Glutamatergic neuron (in vitro differentiated cells): ENCODE data around the gene TBC1D22A. TPM values are rescaled to one million over a fixed set of nuclear protein-coding genes. Genes with fewer than 3 reads are reported as not detected.
A peak's percentile ranks its signal among the peaks of the same experiment; 100 is the strongest.

Experiments used
- DNase-seq: peaks from one replicate; pipeline ENCODE4 v3.0.0; 2022
- H3K27ac Mint-ChIP-seq: one replicate; pipeline ENCODE4 v1.8.0; 2020; ENCODE audit warnings: mild to moderate bottlenecking, mixed read lengths, inconsistent platforms; ENCODE audit not compliant: unreplicated experiment
- H3K27me3 Mint-ChIP-seq: one replicate; pipeline ENCODE4 v1.8.0; 2020; ENCODE audit warnings: mild to moderate bottlenecking, moderate library complexity, mixed read lengths, inconsistent platforms; ENCODE audit not compliant: unreplicated experiment
- H3K36me3 Mint-ChIP-seq: one replicate; pipeline ENCODE4 v1.8.0; 2020; ENCODE audit warnings: mild to moderate bottlenecking, mixed read lengths, inconsistent platforms; ENCODE audit not compliant: unreplicated experiment
- H3K4me1 Mint-ChIP-seq: one replicate; pipeline ENCODE4 v1.8.0; 2020; ENCODE audit warnings: mild to moderate bottlenecking, low read depth, mixed read lengths, inconsistent platforms; ENCODE audit not compliant: unreplicated experiment
- H3K4me3 Mint-ChIP-seq: one replicate; pipeline ENCODE4 v1.8.0; 2020; ENCODE audit warnings: mild to moderate bottlenecking, mixed read lengths, inconsistent platforms; ENCODE audit not compliant: unreplicated experiment
- H3K9me3 Mint-ChIP-seq: one replicate; pipeline ENCODE4 v1.8.0; 2020; ENCODE audit warnings: mild to moderate bottlenecking, moderate library complexity, mixed read lengths, inconsistent platforms; ENCODE audit not compliant: unreplicated experiment
- CTCF ChIP-seq: fragments of 200-600 bp; sonication (generic); IDR thresholded peaks from one replicate; pipeline ENCODE4 v1.5.0; 2021; ENCODE audit not compliant: partially characterized antibody, unreplicated experiment
- total RNA-seq: library from RNA; stranded (reverse); fragmentation: NEBNext Ultra II Directional; extraction: Animal tissue kit (Norgen Biotek cat#: 25700); gene quantifications from one replicate; pipeline ENCODE4 v1.2.1, GENCODE V29; 2021; ENCODE audit not compliant: unreplicated experiment

TBC1D22A gene
- total RNA-seq, 1 donor from 2014 or later, result 23.0 TPM

- H3K27me3 Mint-ChIP-seq, result peaks cover 6% of the 10 kb centered on the region
- no peak for DNase-seq
- peaks cover 6% of the 10 kb centered on the region for H3K4me1 Mint-ChIP-seq
- H3K36me3 Mint-ChIP-seq, result no peaks in the 10 kb centered on the region
- peaks cover 14% of the 10 kb centered on the region for H3K9me3 Mint-ChIP-seq
- no peak overlapping the region for H3K27ac Mint-ChIP-seq
- TF ChIP-seq CTCF, result no peak
- H3K4me3 Mint-ChIP-seq, result no peak overlapping the region
Measured at GRCh38 chr22:47124451-47124881, 362.0 kb downstream of the TBC1D22A start.

GRCh38 chr22:47124961-47125360, 362.5 kb downstream of the TBC1D22A start:
- TF ChIP-seq CTCF, result no peak

GRCh38 chr22:47125603-47126002, 363.2 kb downstream of the TBC1D22A start:
- Mint-ChIP-seq H3K9me3 (peaks cover 16% of the 10 kb centered on the region), H3K4me3 (no peak overlapping the region), H3K4me1 (peaks cover 6% of the 10 kb centered on the region), H3K36me3 (no peaks in the 10 kb centered on the region), H3K27ac (no peak overlapping the region), H3K27me3 (peaks cover 6% of the 10 kb centered on the region)
- DNase-seq, result peak; percentile 13
- no peak for TF ChIP-seq CTCF

More at GRCh38 chr22:47124961-47125360, 362.5 kb downstream of the TBC1D22A start:
- DNase-seq, result peak; percentile 28
- Mint-ChIP-seq H3K36me3 (no peaks in the 10 kb centered on the region), H3K9me3 (peaks cover 14% of the 10 kb centered on the region), H3K27me3 (peaks cover 6% of the 10 kb centered on the region), H3K4me1 (peaks cover 6% of the 10 kb centered on the region), H3K4me3 (no peak overlapping the region), H3K27ac (no peak overlapping the region)

GRCh38 chr22:47126344-47126811, 363.9 kb downstream of the TBC1D22A start:
- TF ChIP-seq CTCF, result no peak
- peak; percentile 14 for DNase-seq
- Mint-ChIP-seq H3K9me3 (peaks cover 18% of the 10 kb centered on the region), H3K27me3 (peaks cover 6% of the 10 kb centered on the region), H3K4me3 (no peak overlapping the region), H3K36me3 (no peaks in the 10 kb centered on the region), H3K27ac (no peak overlapping the region), H3K4me1 (peaks cover 10% of the 10 kb centered on the region)

GRCh38 chr22:47127441-47127871, 365.0 kb downstream of the TBC1D22A start:
- H3K36me3 Mint-ChIP-seq, result no peaks in the 10 kb centered on the region
- peaks cover 10% of the 10 kb centered on the region for H3K4me1 Mint-ChIP-seq
- H3K27me3 Mint-ChIP-seq, result peaks cover 6% of the 10 kb centered on the region
- no peak overlapping the region for H3K27ac Mint-ChIP-seq
- TF ChIP-seq CTCF, result no peak
- H3K4me3 Mint-ChIP-seq, result no peak overlapping the region
- DNase-seq, result peak; percentile 14
- peaks cover 18% of the 10 kb centered on the region for H3K9me3 Mint-ChIP-seq
